ES-I3 (cell line): ENCODE results near the gene UGT1A5.
"Not testable (repeated sequence)": the region's sequence is repeated elsewhere in the genome, so short reads cannot be mapped to it uniquely, and the experiment has no call there.

ENCODE experiments used
- H3K36me3 ChIP-seq: 2 replicates; pipeline ENCODE4 v1.6.1; 2013; ENCODE audit warnings: mild to moderate bottlenecking, low read length, control low read depth, moderate library complexity; ENCODE audit not compliant: insufficient read depth
- H3K4me1 ChIP-seq: 2 replicates; pipeline ENCODE4 v1.6.1; 2013; ENCODE audit warnings: mild to moderate bottlenecking, control low read depth, low read length; ENCODE audit not compliant: insufficient read depth
- H3K9ac ChIP-seq: 2 replicates; pipeline ENCODE4 v1.6.1; 2013; ENCODE audit warnings: low read depth, mild to moderate bottlenecking, low read length, moderate library complexity
- H3K9me3 ChIP-seq: 2 replicates; pipeline ENCODE4 v1.6.1; 2013; ENCODE audit warnings: mild to moderate bottlenecking, low read length, moderate library complexity; ENCODE audit not compliant: control insufficient read depth, insufficient read depth

Gene UGT1A5

DNA sequence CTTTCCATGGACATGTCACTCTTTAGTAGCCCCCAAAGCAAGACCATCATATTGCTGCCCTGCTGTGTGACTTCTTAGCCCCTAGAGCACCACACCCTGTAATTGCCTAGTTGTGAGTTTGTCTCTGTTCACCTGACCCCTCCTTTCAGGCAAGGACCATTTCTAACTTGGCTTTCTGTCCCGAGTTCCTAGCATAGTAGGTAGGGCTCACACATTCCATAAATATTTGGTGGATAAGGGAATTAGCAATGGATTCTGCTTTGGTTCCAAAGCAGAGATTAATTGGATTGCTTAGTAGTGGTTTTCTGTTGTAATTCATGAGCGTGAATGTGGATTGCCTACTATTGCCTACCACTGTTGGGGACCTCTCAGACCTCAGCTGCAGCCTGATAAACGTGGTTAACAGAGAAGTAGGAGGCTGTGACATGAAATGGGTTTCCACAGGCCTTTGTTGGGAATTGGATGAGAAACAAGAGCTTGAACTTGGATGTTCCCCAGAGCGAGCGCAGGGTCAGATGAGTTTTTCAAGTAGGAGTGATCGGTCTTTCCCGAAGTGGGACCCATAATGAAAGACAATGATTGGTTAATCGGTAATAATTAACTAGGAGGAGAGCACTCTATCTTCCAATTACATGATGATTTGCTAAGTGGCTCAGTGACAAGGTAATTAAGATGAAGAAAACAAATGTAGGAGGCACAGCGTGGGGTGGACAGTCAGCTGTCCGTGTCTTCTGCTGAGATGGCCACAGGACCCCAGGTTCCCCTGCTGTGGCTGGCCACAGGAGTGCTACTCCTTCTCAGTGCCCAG, 34.0 kb downstream of the UGT1A5 start:
- H3K4me1 ChIP-seq = no peaks in the 10 kb centered on the region
- H3K36me3 ChIP-seq = no peaks in the 10 kb centered on the region
- H3K9me3 ChIP-seq = no peaks in the 10 kb centered on the region
- H3K9ac ChIP-seq = no peak overlapping the region

GRCh38 chr2:233747283-233747544, 34.5 kb downstream of the UGT1A5 start:
- Histone ChIP-seq H3K9ac (no peak overlapping the region), H3K9me3 (no peaks in the 10 kb centered on the region), H3K36me3 (no peaks in the 10 kb centered on the region), H3K4me1 (no peaks in the 10 kb centered on the region)

GRCh38 chr2:233750689-233751088, 38.0 kb downstream of the UGT1A5 start:
- H3K36me3 ChIP-seq, H3K9ac ChIP-seq, H3K9me3 ChIP-seq, H3K4me1 ChIP-seq: not testable (repeated sequence)

- H3K9me3 ChIP-seq, H3K36me3 ChIP-seq, H3K9ac ChIP-seq, H3K4me1 ChIP-seq: not testable (repeated sequence)
Measured at GRCh38 chr2:233751212-233752009, 38.7 kb downstream of the UGT1A5 start.

DNA sequence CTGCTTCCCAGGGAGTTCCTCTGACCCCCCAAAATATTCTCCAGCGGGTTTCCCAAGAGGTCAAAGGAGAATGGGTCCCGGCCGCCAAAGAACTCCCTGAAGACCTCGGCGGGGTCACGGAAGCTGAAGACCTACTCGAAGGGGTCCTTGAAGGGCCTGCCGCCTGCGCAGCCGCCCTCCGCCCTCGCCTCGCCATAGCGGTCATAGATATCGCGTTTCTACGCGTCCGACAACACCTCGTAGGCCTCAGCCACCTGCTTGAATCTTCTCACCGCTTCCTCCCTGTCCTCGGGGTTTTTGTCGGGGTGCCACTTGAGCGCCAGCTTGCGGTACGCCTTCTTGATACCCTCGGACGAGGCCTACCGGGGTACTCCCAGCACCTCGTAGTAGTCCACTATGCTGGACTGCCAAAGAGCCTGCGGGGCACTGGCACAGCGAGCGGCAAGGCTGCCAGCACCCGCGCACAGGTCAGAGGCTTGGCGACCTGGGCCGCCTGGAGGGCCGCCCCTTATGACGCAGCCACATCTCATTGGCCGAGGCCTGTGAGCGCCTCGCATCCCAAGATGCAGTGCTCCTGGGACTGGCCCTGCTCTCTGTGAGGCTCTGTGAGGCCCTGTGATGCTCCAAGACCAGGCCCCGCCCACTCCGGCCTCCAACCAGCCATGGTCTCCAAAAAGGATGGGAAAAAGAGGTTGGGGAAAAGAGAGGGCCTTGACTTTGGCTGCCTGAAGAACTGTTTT, 42.3 kb downstream of the UGT1A5 start:
- H3K9ac ChIP-seq = no peak overlapping the region
- no peaks in the 10 kb centered on the region for H3K36me3 ChIP-seq
- no peaks in the 10 kb centered on the region for H3K9me3 ChIP-seq

GRCh38 chr2:233756429-233757081, 43.8 kb downstream of the UGT1A5 start:
- no peaks in the 10 kb centered on the region for H3K36me3 ChIP-seq
- H3K9ac ChIP-seq = no peak overlapping the region
- H3K9me3 ChIP-seq = no peaks in the 10 kb centered on the region
- H3K4me1 ChIP-seq = no peaks in the 10 kb centered on the region

More for the DNA sequence above, 42.3 kb downstream of the UGT1A5 start:
- H3K4me1 ChIP-seq = no peaks in the 10 kb centered on the region

DNA sequence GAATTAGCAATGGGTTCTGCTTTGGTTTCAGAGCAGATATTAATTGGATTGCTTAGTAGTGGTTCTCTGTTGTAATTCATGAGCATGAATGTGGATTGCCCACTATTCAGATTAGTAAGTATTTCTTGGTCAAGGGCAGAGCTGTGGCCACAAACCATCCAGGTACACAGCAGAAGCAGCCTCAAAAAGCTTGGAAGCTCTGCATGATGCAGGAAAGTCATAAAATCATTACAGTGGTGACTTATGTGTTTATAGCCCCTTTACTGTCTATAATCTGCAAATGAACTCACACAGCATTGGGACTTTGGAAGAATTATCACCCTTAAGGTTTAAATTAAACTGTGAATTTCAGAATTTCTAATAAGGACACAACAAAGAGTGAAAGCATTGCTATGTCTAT, 45.4 kb downstream of the UGT1A5 start:
- H3K36me3 ChIP-seq = no peaks in the 10 kb centered on the region

GRCh38 chr2:233758849-233759248, 46.1 kb downstream of the UGT1A5 start:
- H3K36me3 ChIP-seq = no peaks in the 10 kb centered on the region
- H3K4me1 ChIP-seq = no peaks in the 10 kb centered on the region
- H3K9ac ChIP-seq = no peak overlapping the region
- peaks cover 2% of the 10 kb centered on the region; the same call in 1 of the 2 replicates for H3K9me3 ChIP-seq

More for the DNA sequence above, 45.4 kb downstream of the UGT1A5 start:
- Histone ChIP-seq H3K9ac (no peak overlapping the region), H3K9me3 (no peaks in the 10 kb centered on the region), H3K4me1 (no peaks in the 10 kb centered on the region)

DNA sequence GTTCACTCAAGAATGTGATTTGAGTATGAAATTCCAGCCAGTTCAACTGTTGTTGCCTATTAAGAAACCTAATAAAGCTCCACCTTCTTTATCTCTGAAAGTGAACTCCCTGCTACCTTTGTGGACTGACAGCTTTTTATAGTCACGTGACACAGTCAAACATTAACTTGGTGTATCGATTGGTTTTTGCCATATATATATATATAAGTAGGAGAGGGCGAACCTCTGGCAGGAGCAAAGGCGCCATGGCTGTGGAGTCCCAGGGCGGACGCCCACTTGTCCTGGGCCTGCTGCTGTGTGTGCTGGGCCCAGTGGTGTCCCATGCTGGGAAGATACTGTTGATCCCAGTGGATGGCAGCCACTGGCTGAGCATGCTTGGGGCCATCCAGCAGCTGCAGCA, 47.3 kb downstream of the UGT1A5 start, which contains the start of gene UGT1A1:
Gene UGT1A1, plus strand, starts transcription at position 228 of the 400 bp plus-strand sequence. Its CDS starts 18 bp downstream, at position 246.
- no peak within 1 kb of the TSS for H3K9ac ChIP-seq
- H3K36me3 ChIP-seq = no peaks in the 10 kb centered on the region
- peaks cover 2% of the 10 kb centered on the region; the same call in 1 of the 2 replicates for H3K9me3 ChIP-seq
- no peaks in the 10 kb centered on the region for H3K4me1 ChIP-seq

DNA sequence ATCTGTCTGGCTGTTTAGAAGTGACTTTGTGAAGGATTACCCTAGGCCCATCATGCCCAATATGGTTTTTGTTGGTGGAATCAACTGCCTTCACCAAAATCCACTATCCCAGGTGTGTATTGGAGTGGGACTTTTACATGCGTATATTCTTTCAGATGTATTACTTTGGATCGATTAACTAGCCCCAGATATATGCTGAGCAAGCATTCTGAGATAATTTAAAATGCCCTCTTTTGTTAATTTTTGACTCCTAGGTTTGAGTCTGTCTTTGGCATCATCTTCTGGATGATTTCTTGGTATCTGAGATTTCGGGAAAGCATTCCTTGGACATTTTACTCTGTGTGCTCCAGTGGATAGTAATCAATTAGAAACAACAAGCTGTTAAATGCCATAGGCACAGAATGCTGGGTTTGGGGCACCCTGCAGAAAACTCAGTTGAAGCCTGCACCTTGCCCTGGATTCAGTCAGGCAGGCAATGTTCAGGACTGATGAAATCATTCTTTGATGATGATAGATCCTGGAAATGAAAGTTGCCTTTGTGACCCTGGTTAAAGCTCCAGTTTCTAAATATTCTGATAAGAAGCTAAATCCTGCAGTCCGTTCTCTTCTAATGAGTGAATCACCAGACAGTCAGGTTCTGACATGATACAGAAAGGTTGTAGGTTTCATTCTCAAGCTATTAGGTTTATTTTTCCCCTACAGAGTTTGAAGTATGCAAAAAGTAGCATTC, 48.5 kb downstream of the UGT1A5 start:
- H3K9ac ChIP-seq = no peak overlapping the region
- peaks cover 2% of the 10 kb centered on the region; the same call in 1 of the 2 replicates for H3K9me3 ChIP-seq
- no peaks in the 10 kb centered on the region for H3K36me3 ChIP-seq
- H3K4me1 ChIP-seq = no peaks in the 10 kb centered on the region

DNA sequence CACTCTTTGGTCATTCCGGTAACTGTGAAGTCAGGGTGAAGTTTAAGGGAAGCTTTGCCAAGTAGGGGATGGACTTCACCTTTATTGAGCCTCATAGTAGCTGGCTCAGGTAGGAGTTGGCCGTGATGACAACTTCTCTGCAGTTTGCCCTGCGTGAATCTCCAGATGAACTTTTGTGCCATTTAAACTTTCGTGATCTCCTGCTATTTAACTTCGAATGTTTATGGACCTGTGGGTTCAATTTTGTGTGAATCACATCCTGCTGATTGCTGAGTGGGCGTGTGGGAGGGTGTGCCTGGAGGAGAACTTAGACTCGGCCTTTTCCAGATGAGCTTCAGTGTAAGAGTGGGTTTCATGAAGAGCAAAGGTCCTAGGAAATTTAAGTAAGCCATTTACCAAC, 51.6 kb downstream of the UGT1A5 start:
- Histone ChIP-seq H3K9me3 (peaks cover 2% of the 10 kb centered on the region; the same call in 1 of the 2 replicates), H3K4me1 (no peaks in the 10 kb centered on the region), H3K36me3 (no peaks in the 10 kb centered on the region), H3K9ac (no peak overlapping the region)

DNA sequence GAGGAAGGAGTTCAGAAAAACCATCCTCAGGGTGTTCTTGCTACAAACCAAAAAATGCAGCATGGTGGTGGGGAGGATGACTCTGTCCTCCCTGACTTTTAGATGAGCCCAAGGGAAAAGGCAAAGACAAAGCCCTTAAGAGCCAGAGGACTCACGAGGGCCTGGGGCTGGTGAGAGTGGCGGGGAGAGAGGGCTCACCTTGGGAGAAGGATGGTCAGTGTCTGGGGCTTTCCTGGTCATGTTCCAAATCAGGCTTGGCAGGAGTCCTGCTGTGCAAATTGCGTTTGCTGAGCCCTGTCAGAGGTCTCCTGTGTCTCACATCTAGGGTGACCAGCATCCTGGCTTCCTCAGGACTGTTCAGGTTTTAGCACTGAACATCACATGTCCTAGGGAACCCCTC, 52.1 kb downstream of the UGT1A5 start:
- Histone ChIP-seq H3K9me3 (peaks cover 2% of the 10 kb centered on the region; the same call in 1 of the 2 replicates), H3K36me3 (no peaks in the 10 kb centered on the region), H3K9ac (no peak overlapping the region)

GRCh38 chr2:233766416-233766815, 53.7 kb downstream of the UGT1A5 start:
- H3K36me3 ChIP-seq = no peaks in the 10 kb centered on the region
- H3K9me3 ChIP-seq = peaks cover 2% of the 10 kb centered on the region; the same call in 1 of the 2 replicates
- H3K9ac ChIP-seq = no peak overlapping the region
- no peaks in the 10 kb centered on the region for H3K4me1 ChIP-seq

More for the DNA sequence above, 52.1 kb downstream of the UGT1A5 start:
- H3K4me1 ChIP-seq = no peaks in the 10 kb centered on the region
